ENCODE results near the gene LMO4. TPM values are rescaled to one million over a fixed set of nuclear protein-coding genes. Genes with fewer than 3 reads are reported as not detected.

LMO4 gene
- total RNA-seq, 1 donor = 61.9 TPM

DNA sequence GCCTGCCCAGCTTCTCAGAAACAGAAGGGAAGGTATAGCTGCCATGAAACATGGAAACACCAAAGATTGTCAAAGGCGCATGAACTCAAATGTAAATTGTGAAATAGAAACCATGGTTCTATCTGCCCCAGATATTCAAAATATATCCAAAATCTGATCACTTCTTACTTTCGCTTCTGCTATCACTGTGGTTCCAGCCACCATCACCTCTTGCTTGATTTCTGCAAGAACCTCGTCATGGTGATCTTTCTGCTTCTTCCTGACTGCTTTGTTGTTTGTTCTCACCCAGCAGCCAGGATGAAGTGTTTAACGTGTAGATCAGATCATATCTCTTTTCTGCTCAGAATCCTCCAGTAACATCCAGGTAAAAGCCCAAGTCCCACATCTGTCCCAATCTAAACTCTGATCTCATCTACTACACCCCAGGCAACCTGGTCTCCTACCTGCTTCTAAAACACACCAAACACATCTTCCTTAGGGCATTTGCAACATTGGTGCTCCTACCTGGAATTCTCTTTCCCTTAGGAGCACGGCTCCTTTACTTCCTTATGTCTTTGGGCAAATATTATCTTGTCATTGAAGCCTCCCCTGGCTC is 10.5 kb upstream of the LMO4 start:
- Histone ChIP-seq H3K4me2 (ENCODE audit: insufficient read depth, low read length) (no peak overlapping the region), H3K27ac (ENCODE audit: low read depth, low read length) (no peak overlapping the region), H3K9me3 (ENCODE audit: low read depth, low read length) (no peaks in the 10 kb centered on the region), H2AFZ (ENCODE audit: low read length) (no peak overlapping the region), H3K4me3 (ENCODE audit: insufficient read depth, low read length) (no peak overlapping the region), H3K27me3 (ENCODE audit: insufficient read depth, low read length) (peaks cover 11% of the 10 kb centered on the region), H3K4me1 (ENCODE audit: insufficient read depth, low read length) (no peaks in the 10 kb centered on the region), H3K36me3 (ENCODE audit: insufficient read depth, low read length) (no peaks in the 10 kb centered on the region), H4K20me1 (ENCODE audit: insufficient read depth, low read length) (no peaks in the 10 kb centered on the region), H3K79me2 (ENCODE audit: insufficient read depth, low read length) (no peaks in the 10 kb centered on the region)
- DNase-seq (ENCODE audit: insufficient read length, low spot score, missing footprints) = no peak
- TF ChIP-seq, protein P1, sequence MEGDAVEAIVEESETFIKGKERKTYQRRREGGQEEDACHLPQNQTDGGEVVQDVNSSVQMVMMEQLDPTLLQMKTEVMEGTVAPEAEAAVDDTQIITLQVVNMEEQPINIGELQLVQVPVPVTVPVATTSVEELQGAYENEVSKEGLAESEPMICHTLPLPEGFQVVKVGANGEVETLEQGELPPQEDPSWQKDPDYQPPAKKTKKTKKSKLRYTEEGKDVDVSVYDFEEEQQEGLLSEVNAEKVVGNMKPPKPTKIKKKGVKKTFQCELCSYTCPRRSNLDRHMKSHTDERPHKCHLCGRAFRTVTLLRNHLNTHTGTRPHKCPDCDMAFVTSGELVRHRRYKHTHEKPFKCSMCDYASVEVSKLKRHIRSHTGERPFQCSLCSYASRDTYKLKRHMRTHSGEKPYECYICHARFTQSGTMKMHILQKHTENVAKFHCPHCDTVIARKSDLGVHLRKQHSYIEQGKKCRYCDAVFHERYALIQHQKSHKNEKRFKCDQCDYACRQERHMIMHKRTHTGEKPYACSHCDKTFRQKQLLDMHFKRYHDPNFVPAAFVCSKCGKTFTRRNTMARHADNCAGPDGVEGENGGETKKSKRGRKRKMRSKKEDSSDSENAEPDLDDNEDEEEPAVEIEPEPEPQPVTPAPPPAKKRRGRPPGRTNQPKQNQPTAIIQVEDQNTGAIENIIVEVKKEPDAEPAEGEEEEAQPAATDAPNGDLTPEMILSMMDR (IDR thresholded peaks at IDR 0.05; ENCODE audit: extremely low read depth, low read depth, low read length) = no peak

DNA sequence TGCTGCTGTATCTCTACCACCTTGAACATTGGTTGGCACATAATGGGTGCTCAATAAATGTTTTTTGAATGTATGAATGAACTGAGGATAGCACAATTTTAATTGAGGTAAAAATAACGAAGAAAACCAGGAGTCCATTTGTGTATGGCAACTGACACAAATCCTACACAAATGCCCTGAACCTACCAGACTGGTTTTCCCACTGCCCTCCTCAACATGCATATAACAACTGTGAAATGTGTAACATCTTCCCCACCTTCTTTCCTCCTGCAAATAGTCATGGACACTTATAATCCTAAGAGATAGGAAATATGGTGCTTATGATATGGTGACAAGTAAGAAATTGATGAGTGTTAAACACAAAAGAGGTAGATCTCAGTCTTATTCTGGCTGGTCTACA is 9.9 kb upstream of the LMO4 start:
- Histone ChIP-seq H4K20me1 (ENCODE audit: insufficient read depth, low read length) (no peaks in the 10 kb centered on the region), H3K4me1 (ENCODE audit: insufficient read depth, low read length) (no peaks in the 10 kb centered on the region), H3K4me2 (ENCODE audit: insufficient read depth, low read length) (no peak overlapping the region), H3K9me3 (ENCODE audit: low read depth, low read length) (no peaks in the 10 kb centered on the region), H3K27ac (ENCODE audit: low read depth, low read length) (no peak overlapping the region), H2AFZ (ENCODE audit: low read length) (no peak overlapping the region), H3K27me3 (ENCODE audit: insufficient read depth, low read length) (peaks cover 11% of the 10 kb centered on the region), H3K79me2 (ENCODE audit: insufficient read depth, low read length) (no peaks in the 10 kb centered on the region), H3K36me3 (ENCODE audit: insufficient read depth, low read length) (no peaks in the 10 kb centered on the region), H3K4me3 (ENCODE audit: insufficient read depth, low read length) (no peak overlapping the region)
- TF ChIP-seq, protein P1 (IDR thresholded peaks at IDR 0.05; ENCODE audit: extremely low read depth, low read depth, low read length) = no peak
- no peak for DNase-seq (ENCODE audit: insufficient read length, low spot score, missing footprints)

DNA sequence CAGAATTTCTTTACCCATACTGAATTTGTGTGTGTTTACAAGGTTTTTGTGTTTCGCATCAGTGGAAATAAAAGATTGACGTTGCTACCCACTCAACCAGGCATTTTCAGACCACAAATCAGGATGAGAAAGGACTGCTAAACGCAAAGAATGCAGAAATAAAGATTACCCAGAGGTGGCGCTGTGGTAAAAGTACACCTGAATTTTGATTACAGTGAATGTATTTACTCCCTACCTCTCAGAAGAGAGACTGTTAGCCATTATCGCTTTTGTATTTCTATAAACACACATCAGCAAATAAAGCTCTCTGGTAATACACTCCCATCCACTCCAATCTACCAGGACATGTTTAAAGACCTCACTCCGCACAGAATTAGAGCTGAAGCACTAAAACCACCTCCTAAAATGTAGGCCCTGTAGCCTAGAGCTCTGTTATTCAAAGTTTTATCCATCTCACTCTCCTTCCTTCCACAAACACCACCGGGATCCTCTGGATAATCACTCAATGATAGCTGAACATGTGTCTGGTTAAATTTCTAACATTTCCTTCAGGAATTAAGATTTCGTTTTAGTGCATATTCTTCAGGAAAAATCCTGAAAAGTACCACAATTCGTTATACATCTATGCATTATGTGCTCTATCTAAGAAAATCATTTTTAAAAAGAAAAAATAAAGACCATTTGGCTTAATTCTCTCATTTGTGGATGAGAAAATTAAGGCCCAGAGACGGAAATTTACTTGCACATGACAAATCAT is 2.5 kb upstream of the LMO4 start:
- H3K4me2 ChIP-seq (ENCODE audit: insufficient read depth, low read length) = no peak overlapping the region
- peaks cover 19% of the 10 kb centered on the region for H3K79me2 ChIP-seq (ENCODE audit: insufficient read depth, low read length)
- peak overlapping the region; percentile 19 for H2AFZ ChIP-seq (ENCODE audit: low read length)
- peaks cover 11% of the 10 kb centered on the region for H3K4me1 ChIP-seq (ENCODE audit: insufficient read depth, low read length)
- H3K4me3 ChIP-seq (ENCODE audit: insufficient read depth, low read length) = no peak overlapping the region
- H3K36me3 ChIP-seq (ENCODE audit: insufficient read depth, low read length) = no peaks in the 10 kb centered on the region
- no peaks in the 10 kb centered on the region for H4K20me1 ChIP-seq (ENCODE audit: insufficient read depth, low read length)
- no peaks in the 10 kb centered on the region for H3K27me3 ChIP-seq (ENCODE audit: insufficient read depth, low read length)
- TF ChIP-seq, protein P1 (IDR thresholded peaks at IDR 0.05; ENCODE audit: extremely low read depth, low read depth, low read length) = peak; percentile 78
- DNase-seq (ENCODE audit: insufficient read length, low spot score, missing footprints) = peak; percentile 80
- no peak overlapping the region for H3K27ac ChIP-seq (ENCODE audit: low read depth, low read length)
- no peaks in the 10 kb centered on the region for H3K9me3 ChIP-seq (ENCODE audit: low read depth, low read length)

Data from osteoblast (primary cell).